Measurements from ENCODE around the gene KLHL40.

Gene KLHL40

GRCh38 chr3:42652611-42653302, 32.6 kb upstream of the KLHL40 start:
- peak; percentile 21 for DNase-seq (ENCODE audit: low read depth, low spot score)
- POLR2A ChIA-PET, result interaction anchor here (0.9 to 2.8 kb wide), 4 partner anchors 8 to 93 kb away, joined by 3 to 15 read pairs (median 7); partner anchors contain the start of gene NKTR
- peak overlapping the region; percentile 78 for H3K4me3 ChIP-seq (ENCODE audit: low read depth, low read length)
- no peak for TF ChIP-seq CTCF (IDR thresholded peaks at IDR 0.05; ENCODE audit: insufficient read depth, low read length, missing control alignments)
- CTCF ChIA-PET, result interaction anchor here (1.1 to 3.3 kb wide), 8 partner anchors 10 to 95 kb away, joined by 3 to 36 read pairs (median 8); no protein-coding TSS in a partner anchor

- no peak for TF ChIP-seq CTCF (IDR thresholded peaks at IDR 0.05; ENCODE audit: insufficient read depth, low read length, missing control alignments)
- CTCF ChIA-PET, result interaction anchor here (1.2 to 3.3 kb wide), 2 partner anchors 91 to 95 kb away, joined by 3 to 36 read pairs; no protein-coding TSS in a partner anchor
- POLR2A ChIA-PET, result interaction anchor here (1.9 to 2.8 kb wide), 2 partner anchors 8 to 52 kb away, joined by 10 to 15 read pairs; partner anchors contain the start of gene NKTR
- peak overlapping the region; percentile 78 for H3K4me3 ChIP-seq (ENCODE audit: low read depth, low read length)
- no peak for DNase-seq (ENCODE audit: low read depth, low spot score)
Observed at GRCh38 chr3:42653303-42653559, 32.1 kb upstream of the KLHL40 start.

GRCh38 chr3:42653560-42654330, 31.6 kb upstream of the KLHL40 start, which contains the start of gene ZBTB47:
Gene ZBTB47 (plus strand): TSS chr3:42653697. CDS start chr3:42658356, 4,659 bp downstream.
- ChIA-PET CTCF (interaction anchor here (0.7 to 3.3 kb wide), 6 partner anchors 12 to 94 kb away, joined by 3 to 36 read pairs (median 4); no protein-coding TSS in a partner anchor), POLR2A (interaction anchor here (0.7 to 2.8 kb wide), 2 partner anchors 16 to 53 kb away, joined by 3 to 15 read pairs; partner anchors contain the start of gene NKTR)
- H3K4me3 ChIP-seq (ENCODE audit: low read depth, low read length), result peak within 1 kb of the TSS; percentile 78
- no peak for DNase-seq (ENCODE audit: low read depth, low spot score)
- TF ChIP-seq CTCF (IDR thresholded peaks at IDR 0.05; ENCODE audit: insufficient read depth, low read length, missing control alignments), result no peak

GRCh38 chr3:42654331-42655201, 30.8 kb upstream of the KLHL40 start:
- TF ChIP-seq CTCF (IDR thresholded peaks at IDR 0.05; ENCODE audit: insufficient read depth, low read length, missing control alignments), result peak; percentile 41
- DNase-seq (ENCODE audit: low read depth, low spot score), result no peak
- ChIA-PET CTCF (interaction anchor here (0.7 to 2.5 kb wide), 4 partner anchors 11 to 91 kb away, joined by 3 to 9 read pairs (median 4); no protein-coding TSS in a partner anchor), POLR2A (interaction anchor here (0.7 kb wide), 1 partner anchor 15 kb away, joined by 3 read pairs; no protein-coding TSS in a partner anchor)
- peak overlapping the region; percentile 78 for H3K4me3 ChIP-seq (ENCODE audit: low read depth, low read length)

GRCh38 chr3:42655331-42655888, 29.9 kb upstream of the KLHL40 start:
- DNase-seq (ENCODE audit: low read depth, low spot score), result no peak
- no peak for TF ChIP-seq CTCF (IDR thresholded peaks at IDR 0.05; ENCODE audit: insufficient read depth, low read length, missing control alignments)
- CTCF ChIA-PET, result interaction anchor here (1.6 to 2.5 kb wide), 2 partner anchors 11 to 90 kb away, joined by 6 to 9 read pairs; no protein-coding TSS in a partner anchor
- H3K4me3 ChIP-seq (ENCODE audit: low read depth, low read length), result peak overlapping the region; percentile 78
- POLR2A ChIA-PET, result no interaction called here
